Muscle layer of duodenum (tissue), 2 donors: Measurements from ENCODE around the gene SORCS2.

Source experiments
- H3K27ac ChIP-seq: one replicate; pipeline ENCODE4 v1.7.0; 2013; ENCODE audit warnings: mild to moderate bottlenecking, low read length
- H3K27me3 ChIP-seq: one replicate; pipeline ENCODE4 v1.7.0; 2013; ENCODE audit warnings: low read depth, mild to moderate bottlenecking, control low read depth, low read length
- H3K36me3 ChIP-seq, 2 donors: one replicate each; pipeline ENCODE4 v1.7.0; 2013; ENCODE audit warnings: low read length in 2 of 2, control low read depth in 1 of 2, mild to moderate bottlenecking in 1 of 2; ENCODE audit not compliant: insufficient read depth in 2 of 2, control insufficient read depth in 1 of 2
- H3K4me1 ChIP-seq, 2 donors: one replicate each; pipeline ENCODE4 v1.7.0; 2013; ENCODE audit warnings: low read length in 2 of 2, mild to moderate bottlenecking in 2 of 2, control low read depth in 1 of 2, moderate library complexity in 1 of 2; ENCODE audit not compliant: insufficient read depth in 2 of 2, control insufficient read depth in 1 of 2
- H3K4me3 ChIP-seq, 2 donors: one replicate each; pipeline ENCODE4 v1.7.0; 2013; ENCODE audit warnings: low read length in 2 of 2, low read depth in 1 of 2, mild to moderate bottlenecking in 1 of 2
- H3K9me3 ChIP-seq, 2 donors: one replicate each; pipeline ENCODE4 v1.7.0; 2013; ENCODE audit warnings: low read length in 2 of 2, control low read depth in 1 of 2, mild to moderate bottlenecking in 1 of 2; ENCODE audit not compliant: control insufficient read depth in 1 of 2
- donor health status: healthy.

Gene SORCS2

GRCh38 chr4:7552466-7552865 is 360.1 kb downstream of the SORCS2 start:
- Histone ChIP-seq H3K27ac (no peak overlapping the region), H3K4me3 (no peak overlapping the region), H3K36me3 (no peaks in the 10 kb centered on the region), H3K9me3 (peaks cover 21 to 32% of the 10 kb centered on the region in 2 donors), H3K4me1 (no peaks in the 10 kb centered on the region), H3K27me3 (no peaks in the 10 kb centered on the region)

- Histone ChIP-seq H3K9me3 (peaks cover 21 to 32% of the 10 kb centered on the region in 2 donors), H3K36me3 (no peaks in the 10 kb centered on the region), H3K4me1 (no peaks in the 10 kb centered on the region), H3K27ac (no peak overlapping the region), H3K27me3 (no peaks in the 10 kb centered on the region), H3K4me3 (peak overlapping the region in 1 of 2 donors; percentile 21)
Observed at GRCh38 chr4:7553280-7553679, 360.9 kb downstream of the SORCS2 start.

DNA sequence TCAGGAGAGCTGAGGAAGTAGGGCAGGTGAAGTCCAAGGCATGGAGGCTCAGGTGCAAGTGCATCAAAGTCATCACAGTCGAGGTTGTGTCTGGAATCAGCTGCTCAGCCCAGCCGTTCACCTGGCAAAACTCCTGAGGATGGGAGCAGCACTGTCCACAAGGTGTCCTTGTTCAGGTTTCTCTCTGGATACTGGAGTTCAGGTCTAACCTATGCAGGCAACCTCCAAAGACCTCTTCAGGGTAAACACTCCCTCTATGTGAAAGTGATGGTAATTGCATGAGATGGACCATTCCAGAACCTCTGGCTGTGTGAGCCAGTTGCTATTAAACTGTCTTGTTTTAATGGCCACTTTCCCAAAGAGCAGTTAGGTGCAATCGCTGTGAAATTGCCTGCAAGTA is 362.6 kb downstream of the SORCS2 start:
- Histone ChIP-seq H3K36me3 (no peaks in the 10 kb centered on the region), H3K27ac (no peak overlapping the region), H3K4me3 (no peak overlapping the region), H3K9me3 (peaks cover 21 to 32% of the 10 kb centered on the region in 2 donors), H3K27me3 (no peaks in the 10 kb centered on the region), H3K4me1 (no peaks in the 10 kb centered on the region)

DNA sequence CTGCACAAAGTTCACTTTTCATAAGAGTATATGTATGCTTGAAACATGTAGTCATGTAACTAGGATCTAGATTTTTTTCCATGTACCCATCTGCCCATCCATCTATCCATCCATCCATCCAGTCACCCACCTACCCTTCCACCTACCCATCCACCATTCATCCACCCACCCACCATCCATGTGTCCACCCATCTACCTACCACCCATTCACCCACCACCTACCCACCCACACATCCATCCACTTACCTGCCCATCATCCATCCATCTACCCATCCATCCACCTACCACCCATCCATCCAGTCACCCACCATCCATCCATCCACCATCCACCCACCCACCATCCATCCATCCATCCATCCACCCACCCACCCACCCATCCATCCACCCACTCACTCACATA is 364.2 kb downstream of the SORCS2 start:
- Histone ChIP-seq H3K27me3 (no peaks in the 10 kb centered on the region), H3K4me3 (no peak overlapping the region), H3K4me1 (no peaks in the 10 kb centered on the region), H3K27ac (no peak overlapping the region), H3K36me3 (no peaks in the 10 kb centered on the region), H3K9me3 (peaks cover 21 to 29% of the 10 kb centered on the region in 2 donors)

DNA sequence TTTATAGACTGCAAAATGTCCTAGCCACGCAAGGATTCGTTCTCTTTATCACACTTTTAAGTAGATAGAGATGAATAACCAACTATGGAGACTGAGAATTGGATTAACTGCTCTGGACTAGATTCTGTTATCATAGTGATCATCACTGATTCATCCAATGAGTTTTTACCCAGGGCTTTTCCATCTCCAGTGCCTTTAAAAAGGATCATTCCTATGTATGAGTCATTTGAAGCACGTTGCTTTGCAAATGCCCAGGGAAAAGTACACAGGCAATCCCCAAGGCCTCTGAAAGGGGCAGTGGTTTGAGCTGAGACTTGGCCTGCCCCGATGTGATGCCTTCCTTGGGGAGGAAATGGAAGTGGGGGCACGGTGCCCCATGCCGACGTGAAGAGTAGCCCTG is 365.1 kb downstream of the SORCS2 start:
- H3K27ac ChIP-seq: no peak overlapping the region
- H3K4me1 ChIP-seq: no peaks in the 10 kb centered on the region
- H3K36me3 ChIP-seq: no peaks in the 10 kb centered on the region
- no peaks in the 10 kb centered on the region for H3K27me3 ChIP-seq
- H3K4me3 ChIP-seq: no peak overlapping the region
- H3K9me3 ChIP-seq: peaks cover 19 to 22% of the 10 kb centered on the region in 2 donors

DNA sequence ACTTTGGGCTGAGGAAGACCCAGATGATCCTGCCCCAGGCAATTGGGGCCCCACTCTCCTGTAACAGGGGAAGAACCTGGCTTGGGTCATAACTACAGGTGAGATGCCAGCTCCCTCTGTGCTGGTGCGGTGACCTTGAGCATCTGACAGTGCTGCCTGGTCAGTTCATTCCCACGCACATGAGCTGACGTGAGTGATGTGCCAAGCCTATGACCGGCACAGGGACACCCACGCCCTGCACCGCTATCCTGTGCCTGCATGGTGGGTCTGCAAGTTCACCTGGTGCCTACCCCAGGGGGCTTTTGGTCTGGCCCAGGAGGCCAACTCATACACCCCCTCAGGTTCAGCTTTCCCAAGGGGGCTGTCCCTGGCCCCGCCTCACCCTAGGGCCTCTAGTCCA is 366.1 kb downstream of the SORCS2 start:
- Histone ChIP-seq H3K27me3 (no peaks in the 10 kb centered on the region), H3K4me1 (no peaks in the 10 kb centered on the region), H3K27ac (no peak overlapping the region), H3K9me3 (peaks cover 9 to 12% of the 10 kb centered on the region in 2 donors), H3K4me3 (no peak overlapping the region), H3K36me3 (no peaks in the 10 kb centered on the region)

- no peak overlapping the region for H3K27ac ChIP-seq
- no peaks in the 10 kb centered on the region for H3K36me3 ChIP-seq
- H3K27me3 ChIP-seq: no peaks in the 10 kb centered on the region
- peaks cover under 1 to 4% of the 10 kb centered on the region in 2 donors for H3K9me3 ChIP-seq
- H3K4me3 ChIP-seq: no peak overlapping the region
- no peaks in the 10 kb centered on the region for H3K4me1 ChIP-seq
Observed at GRCh38 chr4:7559316-7559715, 367.0 kb downstream of the SORCS2 start.

GRCh38 chr4:7559741-7560395 is 367.5 kb downstream of the SORCS2 start:
- Histone ChIP-seq H3K4me3 (no peak overlapping the region), H3K4me1 (no peaks in the 10 kb centered on the region), H3K27ac (no peak overlapping the region), H3K36me3 (no peaks in the 10 kb centered on the region), H3K27me3 (no peaks in the 10 kb centered on the region), H3K9me3 (no peaks in the 10 kb centered on the region)

- Histone ChIP-seq H3K27me3 (no peaks in the 10 kb centered on the region), H3K27ac (no peak overlapping the region), H3K9me3 (no peaks in the 10 kb centered on the region), H3K36me3 (no peaks in the 10 kb centered on the region), H3K4me3 (no peak overlapping the region), H3K4me1 (no peaks in the 10 kb centered on the region)
Observed at GRCh38 chr4:7561557-7561956, 369.2 kb downstream of the SORCS2 start.

DNA sequence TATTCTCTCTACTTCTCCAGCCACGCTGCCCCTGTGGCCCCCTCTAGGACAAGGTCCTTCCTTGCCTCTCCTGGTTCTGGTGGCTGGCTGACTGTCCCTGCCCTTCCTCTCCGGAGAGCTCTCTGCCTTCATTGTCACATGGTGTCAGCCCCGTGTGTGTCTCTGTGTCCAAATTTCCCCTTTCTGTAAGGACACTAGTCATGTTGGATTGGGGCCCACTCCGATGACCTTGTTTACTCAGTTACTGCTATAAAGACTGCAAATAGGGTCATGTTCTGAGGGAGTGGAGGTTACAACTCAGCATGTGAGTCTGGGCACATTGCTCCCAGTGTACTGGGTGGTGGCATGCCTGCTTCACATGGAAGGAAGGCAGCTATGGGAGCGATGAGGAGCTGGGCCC is 371.9 kb downstream of the SORCS2 start:
- no peak overlapping the region for H3K27ac ChIP-seq
- H3K27me3 ChIP-seq: no peaks in the 10 kb centered on the region
- H3K4me1 ChIP-seq: no peaks in the 10 kb centered on the region
- no peaks in the 10 kb centered on the region for H3K36me3 ChIP-seq
- H3K9me3 ChIP-seq: no peaks in the 10 kb centered on the region
- no peak overlapping the region for H3K4me3 ChIP-seq

DNA sequence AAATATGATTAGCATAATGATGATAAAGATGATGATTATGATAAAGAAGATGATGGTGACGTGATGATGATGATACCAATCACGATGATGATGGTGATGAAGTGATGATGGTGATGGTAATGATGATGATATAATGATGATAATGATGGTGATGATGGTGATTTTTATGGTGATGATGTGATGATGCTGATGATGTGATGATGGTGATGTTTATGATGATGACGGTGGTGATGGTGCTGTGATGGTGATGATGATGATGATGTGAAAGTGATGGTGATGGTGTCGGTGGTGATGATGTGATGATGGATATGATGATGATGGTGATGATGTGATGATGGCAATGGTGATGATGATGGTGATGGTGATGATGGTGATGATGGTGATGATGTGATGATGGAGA is 373.1 kb downstream of the SORCS2 start:
- H3K4me1 ChIP-seq: no peaks in the 10 kb centered on the region

More for the DNA sequence above, 373.1 kb downstream of the SORCS2 start:
- Histone ChIP-seq H3K27me3 (no peaks in the 10 kb centered on the region), H3K27ac (no peak overlapping the region), H3K9me3 (no peaks in the 10 kb centered on the region), H3K36me3 (no peaks in the 10 kb centered on the region), H3K4me3 (no peak overlapping the region)
